IMR-90 (cell line): ENCODE results near the gene LHPP. TPM values are rescaled to one million over a fixed set of nuclear protein-coding genes. Genes with fewer than 3 reads are reported as not detected.

Experiments used
- ATAC-seq: fragments of 200-7000 bp; cut with Tn5 transposase; 2 replicates; pipeline ENCODE4 v1.9.1; 2020; ENCODE audit warnings: low read depth, mild to moderate bottlenecking, moderate library complexity
- BruUV-seq: library from RNA; stranded (reverse); fragments of 400-500 nt; replicated peaks from 2 replicates; lab custom pipeline; 2021; lab: Mats Ljungman, UMichigan
- CTCF ChIA-PET: fragments of 300-600 bp; formaldehyde crosslinking; extraction: SDS; loops from one replicate; lab custom pipeline; 2021; ENCODE audit warnings: antibody characterized with exemption; lab: Yijun Ruan, JAX
- POLR2A ChIA-PET: fragments of 300-600 bp; sonication (Branson Sonifier 250); formaldehyde crosslinking; loops from one replicate; lab custom pipeline; 2022; ENCODE audit warnings: antibody characterized with exemption; ENCODE audit not compliant: unreplicated experiment; lab: Charles Lee
- DNase-seq: peaks from one replicate; pipeline ENCODE4 v3.0.0; 2013
- H2AFZ ChIP-seq: replicated peaks from 2 replicates; pipeline ENCODE3; 2013; ENCODE audit warnings: low read length, mild to moderate bottlenecking; ENCODE audit not compliant: poor library complexity
- H2AK5ac ChIP-seq: 2 replicates; pipeline ENCODE4 v1.6.1; 2013; ENCODE audit warnings: low read depth, low read length, inconsistent platforms
- H2AK9ac ChIP-seq: replicated peaks from 2 replicates; pipeline ENCODE3; 2013; ENCODE audit warnings: mild to moderate bottlenecking, low read depth, low read length, moderate library complexity; ENCODE audit not compliant: poor library complexity
- H2BK120ac ChIP-seq: 2 replicates; pipeline ENCODE4 v1.6.1; 2013; ENCODE audit warnings: low read depth, low read length, inconsistent platforms
- H2BK15ac ChIP-seq: 3 replicates; pipeline ENCODE4 v1.6.1; 2013; ENCODE audit warnings: low read depth, low read length, inconsistent platforms
- H2BK20ac ChIP-seq: 2 replicates; pipeline ENCODE4 v1.6.1; 2013; ENCODE audit warnings: low read depth, mild to moderate bottlenecking, inconsistent platforms, low read length, moderate library complexity
- H2BK5ac ChIP-seq: 2 replicates; pipeline ENCODE4 v1.6.1; 2013; ENCODE audit warnings: mild to moderate bottlenecking, low read depth, low read length, inconsistent platforms; ENCODE audit not compliant: poor library complexity, severe bottlenecking
- H3K14ac ChIP-seq: replicated peaks from 2 replicates; pipeline ENCODE4 v1.6.1; 2013; ENCODE audit warnings: low read depth, low read length, inconsistent platforms
- H3K18ac ChIP-seq: 2 replicates; pipeline ENCODE4 v1.6.1; 2013; ENCODE audit warnings: low read depth, low read length, control low read depth
- H3K23ac ChIP-seq: 2 replicates; pipeline ENCODE4 v1.6.1; 2013; ENCODE audit warnings: low read depth, low read length, inconsistent platforms
- H3K27ac ChIP-seq: 2 replicates; pipeline ENCODE4 v1.5.1; 2013; ENCODE audit warnings: mild to moderate bottlenecking, control low read depth, low read length; ENCODE audit not compliant: insufficient read depth
- H3K27me3 ChIP-seq: 2 replicates; pipeline ENCODE4 v1.6.1; 2013; ENCODE audit warnings: low read length; ENCODE audit not compliant: control insufficient read depth, insufficient read depth
- H3K36me3 ChIP-seq: 2 replicates; pipeline ENCODE4 v1.6.1; 2013; ENCODE audit warnings: low read length, mixed read lengths; ENCODE audit not compliant: control insufficient read depth, insufficient read depth
- H3K4ac ChIP-seq: 2 replicates; pipeline ENCODE4 v1.6.1; 2013; ENCODE audit warnings: low read depth, low read length, inconsistent platforms
- H3K4me1 ChIP-seq: 2 replicates; pipeline ENCODE4 v1.6.1; 2013; ENCODE audit warnings: low read length, mixed read lengths; ENCODE audit not compliant: control insufficient read depth, insufficient read depth
- H3K4me2 ChIP-seq: 2 replicates; pipeline ENCODE4 v1.6.1; 2013; ENCODE audit warnings: low read depth, mild to moderate bottlenecking, control low read depth, low read length, moderate library complexity
- H3K4me3 ChIP-seq: 2 replicates; pipeline ENCODE4 v1.5.1; 2013; ENCODE audit warnings: low read depth, mild to moderate bottlenecking, control low read depth, low read length, moderate library complexity; ENCODE audit not compliant: insufficient read depth
- H3K56ac ChIP-seq: 2 replicates; pipeline ENCODE4 v1.6.1; 2013; ENCODE audit warnings: low read length, inconsistent platforms; ENCODE audit not compliant: insufficient read depth; ENCODE audit errors: extremely low read depth
- H3K79me1 ChIP-seq, 2 experiments: 2 replicates each; pipeline ENCODE4 v1.6.1; 2013; ENCODE audit warnings: low read length in 2 of 2, inconsistent platforms in 1 of 2, low read depth in 1 of 2
- H3K9ac ChIP-seq: 2 replicates; pipeline ENCODE4 v1.6.1; 2013; ENCODE audit warnings: low read depth, low read length, control low read depth
- H3K9me1 ChIP-seq: 2 replicates; pipeline ENCODE4 v1.6.1; 2013; ENCODE audit warnings: low read length, inconsistent platforms; ENCODE audit not compliant: insufficient read depth
- H3K9me3 ChIP-seq: 2 replicates; pipeline ENCODE4 v1.6.1; 2013; ENCODE audit warnings: low read length; ENCODE audit not compliant: control insufficient read depth, insufficient read depth
- H4K20me1 ChIP-seq: 2 replicates; pipeline ENCODE4 v1.6.1; 2013; ENCODE audit warnings: low read length, inconsistent platforms; ENCODE audit not compliant: insufficient read depth
- H4K5ac ChIP-seq: 2 replicates; pipeline ENCODE4 v1.6.1; 2013; ENCODE audit warnings: mild to moderate bottlenecking, low read depth, low read length, control low read depth
- H4K8ac ChIP-seq, 2 experiments: 2 replicates each; pipeline ENCODE4 v1.6.1; 2013; ENCODE audit warnings: low read depth in 2 of 2, low read length in 2 of 2, control low read depth in 1 of 2, inconsistent platforms in 1 of 2
- H4K91ac ChIP-seq: 2 replicates; pipeline ENCODE4 v1.6.1; 2013; ENCODE audit warnings: low read depth, low read length, inconsistent platforms; ENCODE audit not compliant: insufficient read depth
- FOS ChIP-seq: fragments of 150-350 bp; IDR thresholded peaks from 2 replicates; pipeline ENCODE4 v1.6.1; 2016; ENCODE audit warnings: low read depth, low read length
- MAFK ChIP-seq: IDR thresholded peaks from 2 replicates; pipeline ENCODE4 v1.6.1; 2012; ENCODE audit warnings: low read depth, low read length, improper control_type of control experiment
- MXI1 ChIP-seq: IDR thresholded peaks from 2 replicates; pipeline ENCODE4 v1.6.1; 2012; ENCODE audit warnings: low read depth, mild to moderate bottlenecking, low read length, moderate library complexity, borderline replicate concordance
- RAD21 ChIP-seq: IDR thresholded peaks from 2 replicates; pipeline ENCODE4 v1.6.1; 2012; ENCODE audit warnings: low read length, improper control_type of control experiment
- RCOR1 ChIP-seq: IDR thresholded peaks from 2 replicates; pipeline ENCODE4 v1.6.1; 2012; ENCODE audit warnings: mild to moderate bottlenecking, low read length, improper control_type of control experiment; ENCODE audit not compliant: insufficient replicate concordance
- RFX5 ChIP-seq: IDR thresholded peaks from 2 replicates; pipeline ENCODE4 v1.8.0; 2012; ENCODE audit warnings: low read depth, mild to moderate bottlenecking, low read length, moderate library complexity
- SMC3 ChIP-seq: fragments of 150-350 bp; IDR thresholded peaks from 2 replicates; pipeline ENCODE4 v1.6.1; 2016; ENCODE audit warnings: low read depth, mild to moderate bottlenecking, antibody characterized with exemption, low read length, moderate library complexity
- WGBS, 2 experiments: methylation state at CpG; one replicate each; pipeline versions ENCODE4 v1.1.5 to v1.1.7; 2013; ENCODE audit warnings: missing lambda C conversion rate in 2 of 2; ENCODE audit not compliant: insufficient read length in 1 of 2; ENCODE audit errors: extremely low coverage in 2 of 2; 5-methylcytosine and 5-hydroxymethylcytosine counted together
- dilution Hi-C: fragments of 300-500 bp; cut with HindIII; formaldehyde crosslinking; loops from one replicate; pipeline ENCODE4 v1.14.3; 2018; ENCODE audit warnings: low sequenced_read_pairs; ENCODE audit not compliant: unreplicated experiment
- in situ Hi-C: fragments of 300-500 bp; cut with MboI; formaldehyde crosslinking; loops from 3 replicates; pipeline ENCODE4 v1.14.3; 2019; ENCODE audit warnings: low sequenced_read_pairs, inconsistent platforms, mixed read lengths
- intact Hi-C: fragments of 100-400 bp; cut with micrococcal nuclease; formaldehyde crosslinking; loops from 2 replicates; pipeline ENCODE4 v1.10.0; 2022
- polyA plus RNA-seq, 3 experiments: library from polyadenylated mRNA; depleted of rRNA; stranded (reverse); fragments of >200 nt; gene quantifications; 2 replicates each; pipeline ENCODE4 v1.2.3, GENCODE V29; 2012; ENCODE audit warnings: low replicate concordance in 1 of 3
- total RNA-seq: library from RNA; depleted of rRNA; stranded (reverse); fragments of >200 nt; gene quantifications from 2 replicates; pipeline ENCODE4 v1.2.3, GENCODE V29; 2012
- TF ChIP-seq, protein P1 (sequence below): conservative IDR thresholded peaks from 2 replicates; pipeline ENCODE4 v1.5.1; 2012; ENCODE audit warnings: mild to moderate bottlenecking, low read depth, low read length, improper control_type of control experiment

Gene LHPP
- total and polyA plus RNA-seq, 2 of the 4 experiments (the other 2 are of a cell fraction) = 2.7 to 8.3 TPM

DNA sequence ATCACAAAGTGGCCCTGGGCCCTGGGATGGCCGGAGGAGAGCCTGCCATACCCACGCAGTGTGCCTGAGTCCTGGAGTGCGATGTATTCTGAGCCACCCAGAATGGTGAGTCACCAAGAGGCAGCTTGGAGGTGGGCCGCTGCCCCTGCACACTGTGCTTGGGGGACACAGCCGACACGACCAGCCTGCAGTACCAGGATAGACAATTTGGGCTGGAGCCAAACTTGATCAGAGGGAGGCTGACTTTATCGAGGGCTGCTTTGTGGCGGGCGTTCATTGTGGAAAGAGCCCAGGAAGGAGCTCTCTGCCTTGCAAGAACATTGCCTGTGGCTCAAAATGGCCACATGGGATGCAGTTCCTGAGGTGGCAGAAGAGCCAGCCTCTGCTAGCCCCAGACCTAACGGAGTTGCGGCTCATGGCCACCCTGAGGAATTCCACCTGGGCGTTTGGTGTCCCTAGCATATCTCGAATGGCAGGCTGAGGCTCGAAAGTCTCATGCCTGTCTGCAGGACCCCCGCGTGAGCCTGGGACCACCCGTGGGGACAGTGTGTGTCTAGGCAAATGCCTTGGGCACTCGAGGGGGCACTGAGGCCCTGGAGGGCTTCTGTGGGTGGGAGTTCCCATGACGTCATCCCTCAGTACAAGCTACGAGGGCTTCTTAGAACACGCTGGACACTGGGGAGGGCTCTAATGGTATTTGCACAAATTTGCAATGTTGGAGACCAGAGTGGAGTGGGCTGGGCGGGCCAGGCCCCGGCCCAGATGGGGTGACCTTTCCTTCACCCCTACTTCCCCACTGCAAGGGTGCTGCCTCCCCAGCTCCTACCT, 79.7 kb downstream of the LHPP start (continued):
- TF ChIP-seq RAD21 = no peak

DNA sequence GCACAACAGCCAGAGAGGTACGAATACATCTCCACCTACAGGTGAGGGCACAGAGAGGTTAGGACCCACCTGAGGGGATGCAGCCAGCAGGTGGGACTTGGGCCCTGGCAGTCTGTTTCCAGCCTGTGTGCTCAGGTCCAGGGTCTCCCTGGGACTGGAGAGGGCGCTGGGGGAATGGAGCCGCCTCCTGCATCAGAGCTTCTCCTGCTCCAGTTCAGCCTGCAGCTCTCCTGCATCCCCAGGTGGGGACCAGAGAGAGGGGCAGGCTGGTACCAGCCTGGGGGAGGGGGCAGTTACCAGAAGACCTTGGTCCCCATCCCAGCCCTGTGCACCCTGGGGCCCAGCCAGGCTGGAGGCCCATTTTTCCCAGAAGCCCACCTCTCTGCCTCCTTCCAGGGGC, 80.7 kb downstream of the LHPP start:
- H3K56ac ChIP-seq = no peak overlapping the region
- no peak overlapping the region for H2BK20ac ChIP-seq
- dilution Hi-C loops = no loop called here
- no peak overlapping the region for H3K18ac ChIP-seq
- no peak overlapping the region for H3K23ac ChIP-seq
- H2AK5ac ChIP-seq = no peak overlapping the region
- H4K91ac ChIP-seq = no peak overlapping the region
- no peak overlapping the region for H3K9ac ChIP-seq
- H2BK15ac ChIP-seq = no peak overlapping the region
- no peaks in the 10 kb centered on the region for H3K36me3 ChIP-seq
- H3K27ac ChIP-seq = no peak overlapping the region
- no peak overlapping the region for H3K14ac ChIP-seq
- H4K8ac ChIP-seq = no peak overlapping the region
- no peak overlapping the region for H3K4ac ChIP-seq
- in situ Hi-C loops = loop anchor here (25.0 kb wide), 1 partner anchor 445 kb away; no protein-coding TSS in a partner anchor
- DNase-seq (no peak), ATAC-seq (no peak)
- intact Hi-C loops = no loop called here
- H4K20me1 ChIP-seq = no peaks in the 10 kb centered on the region; the same call in 1 of the 2 replicates
- no peak overlapping the region for H2AFZ ChIP-seq
- H3K27me3 ChIP-seq = peaks cover 4% of the 10 kb centered on the region; the same call in 1 of the 2 replicates
- no peak overlapping the region for H3K4me3 ChIP-seq
- H4K5ac ChIP-seq = no peak overlapping the region
- ChIA-PET POLR2A (no interaction called here), CTCF (no interaction called here)
- H2BK5ac ChIP-seq = no peak overlapping the region
- H2AK9ac ChIP-seq = no peak overlapping the region
- WGBS, 2 experiments = 20% methylated on average over 1 of the region's 3 CpGs; no CpG with 5 or more reads in 1 of the 2 experiments
- no peaks in the 10 kb centered on the region for H3K79me1 ChIP-seq
- no peak overlapping the region for H3K4me2 ChIP-seq
- no peaks in the 10 kb centered on the region for H3K9me1 ChIP-seq
- no peaks in the 10 kb centered on the region for H3K9me3 ChIP-seq
- H3K4me1 ChIP-seq = no peaks in the 10 kb centered on the region
- BruUV-seq = no TSS peak
- TF ChIP-seq FOS = no peak
- no peak for TF ChIP-seq SMC3
- TF ChIP-seq MAFK = no peak
- no peak for TF ChIP-seq RAD21
- TF ChIP-seq RCOR1 = no peak
- TF ChIP-seq MXI1 = no peak
- TF ChIP-seq RFX5 = no peak
- TF ChIP-seq, protein P1, sequence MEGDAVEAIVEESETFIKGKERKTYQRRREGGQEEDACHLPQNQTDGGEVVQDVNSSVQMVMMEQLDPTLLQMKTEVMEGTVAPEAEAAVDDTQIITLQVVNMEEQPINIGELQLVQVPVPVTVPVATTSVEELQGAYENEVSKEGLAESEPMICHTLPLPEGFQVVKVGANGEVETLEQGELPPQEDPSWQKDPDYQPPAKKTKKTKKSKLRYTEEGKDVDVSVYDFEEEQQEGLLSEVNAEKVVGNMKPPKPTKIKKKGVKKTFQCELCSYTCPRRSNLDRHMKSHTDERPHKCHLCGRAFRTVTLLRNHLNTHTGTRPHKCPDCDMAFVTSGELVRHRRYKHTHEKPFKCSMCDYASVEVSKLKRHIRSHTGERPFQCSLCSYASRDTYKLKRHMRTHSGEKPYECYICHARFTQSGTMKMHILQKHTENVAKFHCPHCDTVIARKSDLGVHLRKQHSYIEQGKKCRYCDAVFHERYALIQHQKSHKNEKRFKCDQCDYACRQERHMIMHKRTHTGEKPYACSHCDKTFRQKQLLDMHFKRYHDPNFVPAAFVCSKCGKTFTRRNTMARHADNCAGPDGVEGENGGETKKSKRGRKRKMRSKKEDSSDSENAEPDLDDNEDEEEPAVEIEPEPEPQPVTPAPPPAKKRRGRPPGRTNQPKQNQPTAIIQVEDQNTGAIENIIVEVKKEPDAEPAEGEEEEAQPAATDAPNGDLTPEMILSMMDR = no peak
- no peak overlapping the region for H2BK120ac ChIP-seq
